HG03045 (cell line): ENCODE results near the gene DNAH17.

Source experiments
- ATAC-seq: cut with Tn5 transposase; IDR thresholded peaks from one replicate; pipeline ENCODE4 v1.9.1; 2021; ENCODE audit warnings: mild to moderate bottlenecking, moderate library complexity; ENCODE audit not compliant: unreplicated experiment

DNAH17 gene

GRCh38 chr17:78576389-78577112 lies 645 bp downstream of the DNAH17 start:
- no peak for ATAC-seq

- ATAC-seq = no peak
Observed at GRCh38 chr17:78575899-78576298, 1.3 kb downstream of the DNAH17 start.

- no peak for ATAC-seq
Observed at GRCh38 chr17:78575340-78575739, 1.9 kb downstream of the DNAH17 start.

GRCh38 chr17:78573955-78574354 lies 3.2 kb downstream of the DNAH17 start:
- no peak for ATAC-seq

- no peak for ATAC-seq
Observed at GRCh38 chr17:78572239-78573205, 4.7 kb downstream of the DNAH17 start.

GRCh38 chr17:78571329-78571728 lies 5.9 kb downstream of the DNAH17 start:
- no peak for ATAC-seq

GRCh38 chr17:78568494-78569115 lies 8.6 kb downstream of the DNAH17 start:
- no peak for ATAC-seq

- no peak for ATAC-seq
Observed at GRCh38 chr17:78567991-78568390, 9.2 kb downstream of the DNAH17 start.

- ATAC-seq = no peak
Observed at GRCh38 chr17:78566947-78567346, 10.2 kb downstream of the DNAH17 start.

GRCh38 chr17:78563189-78564145 lies 13.7 kb downstream of the DNAH17 start:
- no peak for ATAC-seq

- no peak for ATAC-seq
Observed at GRCh38 chr17:78562734-78563133, 14.5 kb downstream of the DNAH17 start.

- ATAC-seq = no peak
Observed at GRCh38 chr17:78561166-78561565, 16.0 kb downstream of the DNAH17 start.

GRCh38 chr17:78560731-78561130 lies 16.5 kb downstream of the DNAH17 start:
- ATAC-seq = no peak

- ATAC-seq = no peak
Observed at GRCh38 chr17:78559749-78560368, 17.3 kb downstream of the DNAH17 start.

- no peak for ATAC-seq
Observed at GRCh38 chr17:78558989-78559388, 18.2 kb downstream of the DNAH17 start.

- ATAC-seq = no peak
Observed at GRCh38 chr17:78558181-78558850, 18.9 kb downstream of the DNAH17 start.

- no peak for ATAC-seq
Observed at GRCh38 chr17:78557598-78558039, 19.6 kb downstream of the DNAH17 start.

GRCh38 chr17:78556812-78557211 lies 20.4 kb downstream of the DNAH17 start:
- no peak for ATAC-seq

- ATAC-seq = no peak
Observed at GRCh38 chr17:78555746-78556401, 21.3 kb downstream of the DNAH17 start.
